SH-SY5Y (cell line): Measurements from ENCODE around the gene WWOX.

ENCODE experiments used
- GATA2 ChIP-seq: IDR thresholded peaks from 2 replicates; pipeline ENCODE4 v1.6.1; 2011; ENCODE audit warnings: mild to moderate bottlenecking, low read depth, low read length
- GATA3 ChIP-seq: IDR thresholded peaks from 2 replicates; pipeline ENCODE4 v1.6.1; 2011; ENCODE audit warnings: low read depth, mild to moderate bottlenecking, low read length, moderate library complexity

DNA sequence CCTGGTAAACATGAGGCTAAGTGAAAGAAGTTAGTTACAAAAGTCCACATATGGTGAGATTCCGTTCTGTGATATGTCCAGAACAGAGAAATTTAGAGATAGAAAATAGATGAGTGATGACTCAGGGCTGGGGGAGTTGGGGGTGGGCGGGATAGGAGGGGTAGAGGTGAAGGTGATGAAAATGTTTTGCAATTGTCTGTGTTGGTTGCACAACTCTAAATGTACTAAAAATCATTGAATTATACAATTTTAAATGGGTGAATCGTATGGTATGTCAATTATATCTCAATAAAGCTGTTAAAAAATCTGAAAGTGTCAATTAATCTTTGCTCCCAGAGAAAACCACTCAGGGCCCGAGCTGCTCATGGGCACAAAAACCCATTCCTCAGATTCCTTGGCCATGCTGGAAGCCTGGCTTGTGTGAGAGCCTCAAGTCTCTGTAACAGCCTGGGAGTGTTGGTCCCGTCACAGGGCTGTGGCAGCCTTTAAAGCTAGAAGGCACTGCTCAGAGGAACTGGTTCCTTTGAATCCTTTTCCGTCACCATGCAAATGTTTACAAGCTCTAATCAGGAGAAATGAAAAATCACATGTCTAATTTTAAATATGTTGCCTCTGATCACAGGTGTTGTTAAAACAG is 225.3 kb downstream of the WWOX start:
- TF ChIP-seq GATA3 (no peak), GATA2 (no peak)
